Fibroblast of the conjunctiva (primary cell): ENCODE results near the gene LHCGR.
A peak's percentile ranks its signal among the peaks of the same experiment; 100 is the strongest.
"Not testable (repeated sequence)": the region's sequence is repeated elsewhere in the genome, so short reads cannot be mapped to it uniquely, and the experiment has no call there.

Experiments used
- DNase-seq: peaks from one replicate; pipeline ENCODE4 v3.0.0-alpha.2; 2010; ENCODE audit warnings: low read depth

Gene LHCGR

DNA sequence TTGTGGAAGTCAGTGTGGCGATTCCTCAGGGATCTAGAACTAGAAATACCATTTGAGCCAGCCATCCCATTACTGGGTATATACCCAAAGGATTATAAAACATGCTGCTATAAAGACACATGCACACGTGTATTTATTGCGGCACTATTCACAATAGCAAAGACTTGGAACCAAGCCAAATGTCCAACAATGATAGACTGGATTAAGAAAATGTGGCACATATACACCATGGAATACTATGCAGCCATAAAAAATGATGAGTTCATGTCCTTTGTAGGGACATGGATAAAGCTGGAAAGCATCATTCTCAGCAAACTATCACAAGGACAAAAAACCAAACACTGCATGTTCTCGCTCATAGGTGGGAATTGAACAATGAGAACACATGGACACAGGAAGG lies 16.3 kb downstream of the LHCGR start:
- not testable (repeated sequence) for DNase-seq

DNA sequence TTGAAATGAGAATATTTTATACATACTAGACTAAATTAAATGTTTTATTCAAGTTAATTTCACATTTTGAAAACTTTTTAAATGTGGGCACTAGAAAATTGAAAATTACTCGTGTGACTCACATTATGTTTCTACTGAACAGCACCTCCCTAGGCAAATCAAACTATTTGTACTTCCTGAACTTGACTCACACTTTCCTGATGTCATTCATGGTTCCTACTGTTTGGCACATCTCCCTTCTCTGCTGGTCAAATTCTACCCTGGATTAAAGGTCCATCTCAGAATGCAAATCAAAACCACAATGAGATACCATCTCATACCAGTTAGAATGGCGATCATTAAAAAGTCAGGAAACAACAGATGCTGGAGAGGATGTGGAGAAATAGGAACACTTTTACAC lies 16.7 kb downstream of the LHCGR start:
- no peak for DNase-seq

DNA sequence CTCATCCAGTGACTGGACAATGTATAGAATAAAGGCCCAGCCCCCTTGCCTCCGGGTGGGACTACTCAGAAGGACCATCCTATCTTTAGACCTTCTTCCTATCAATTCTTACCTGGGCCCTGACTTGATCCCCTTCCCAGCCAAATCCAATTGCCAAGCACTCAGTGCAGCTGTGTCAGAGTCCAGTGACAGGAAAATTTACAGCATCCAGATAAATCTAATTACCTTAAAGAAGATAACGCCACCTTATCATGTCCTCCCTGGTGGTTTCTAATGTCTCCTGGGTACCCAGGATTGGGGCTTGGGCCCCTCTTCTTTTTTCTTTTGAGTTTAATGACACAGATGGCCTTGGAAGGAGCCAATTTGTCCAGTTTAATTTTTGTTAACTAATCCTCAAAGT lies 19.3 kb downstream of the LHCGR start:
- no peak for DNase-seq

DNA sequence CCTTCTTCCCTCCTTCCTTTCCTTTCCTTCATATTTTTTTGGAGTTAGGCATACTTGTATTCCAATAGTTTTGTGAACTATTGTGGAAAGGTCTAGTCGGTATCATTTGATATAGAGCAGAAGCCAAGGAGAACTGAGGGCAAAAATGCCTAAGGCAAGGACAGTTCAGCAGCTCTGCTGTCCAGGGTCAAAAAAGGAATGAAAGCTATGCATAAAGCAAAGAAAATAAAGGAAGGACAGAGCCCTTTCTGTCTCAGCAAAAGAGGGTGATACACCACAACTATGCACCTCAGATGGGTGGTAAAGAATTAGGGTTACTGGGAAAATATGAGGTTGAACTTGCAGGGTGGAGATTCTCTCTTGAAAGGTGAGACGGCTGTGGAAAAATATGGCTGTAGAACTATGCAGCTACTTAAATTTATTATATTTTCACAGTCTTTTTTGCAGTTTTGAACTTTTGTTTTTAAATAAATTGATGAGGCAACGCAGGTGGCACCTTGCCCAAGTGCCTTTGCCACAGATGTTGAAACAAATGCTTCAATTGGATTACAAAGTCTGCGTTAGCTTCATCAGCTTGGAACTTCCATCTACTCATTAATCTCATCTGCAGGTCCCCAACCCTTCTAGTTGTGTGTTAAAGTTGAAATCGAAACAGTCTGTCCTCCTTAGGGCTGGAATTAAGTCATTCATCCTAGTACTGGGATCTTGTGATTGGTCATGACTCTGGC lies 20.8 kb downstream of the LHCGR start:
- DNase-seq = no peak

DNA sequence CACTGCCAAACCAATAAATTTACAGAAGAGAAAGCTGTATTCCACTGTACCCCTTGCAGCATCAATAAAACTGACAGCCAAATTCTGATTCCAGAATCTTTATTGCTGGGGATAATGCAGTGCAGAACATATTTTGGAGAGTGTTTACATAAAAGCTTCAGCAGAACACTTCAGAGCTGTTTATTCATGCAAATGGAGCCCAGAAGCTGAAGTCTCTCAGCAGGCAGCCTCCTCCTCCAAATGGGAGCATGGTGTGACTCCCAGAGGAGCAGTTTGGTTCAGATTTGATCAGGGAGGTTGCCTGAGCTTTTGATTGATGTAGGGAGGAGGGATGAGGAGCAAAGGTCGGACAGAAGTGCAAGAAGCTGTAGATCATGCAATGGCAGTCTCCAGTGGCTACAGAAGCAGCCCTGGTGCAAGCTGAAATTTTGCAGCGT lies 22.4 kb downstream of the LHCGR start:
- DNase-seq = no peak

DNA sequence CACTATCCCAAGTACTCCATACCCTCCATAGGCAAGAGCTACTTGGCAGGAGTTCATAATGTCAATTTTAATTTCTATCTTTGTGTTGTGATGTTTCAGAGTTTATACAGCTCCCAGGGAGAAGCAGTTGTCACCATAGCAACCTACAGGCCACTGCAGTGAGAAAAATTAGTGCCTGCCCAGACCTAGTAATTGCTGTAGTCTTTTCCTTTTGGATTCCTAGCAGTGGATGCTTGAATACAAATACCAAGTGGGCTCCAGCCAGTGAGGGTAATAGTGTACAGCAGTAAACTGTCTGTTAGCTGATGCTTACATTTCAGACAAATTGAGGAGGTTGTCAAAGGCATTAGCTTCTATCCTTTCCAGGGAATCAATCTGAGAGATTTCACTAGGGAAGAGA lies 26.7 kb downstream of the LHCGR start:
- DNase-seq = no peak

DNA sequence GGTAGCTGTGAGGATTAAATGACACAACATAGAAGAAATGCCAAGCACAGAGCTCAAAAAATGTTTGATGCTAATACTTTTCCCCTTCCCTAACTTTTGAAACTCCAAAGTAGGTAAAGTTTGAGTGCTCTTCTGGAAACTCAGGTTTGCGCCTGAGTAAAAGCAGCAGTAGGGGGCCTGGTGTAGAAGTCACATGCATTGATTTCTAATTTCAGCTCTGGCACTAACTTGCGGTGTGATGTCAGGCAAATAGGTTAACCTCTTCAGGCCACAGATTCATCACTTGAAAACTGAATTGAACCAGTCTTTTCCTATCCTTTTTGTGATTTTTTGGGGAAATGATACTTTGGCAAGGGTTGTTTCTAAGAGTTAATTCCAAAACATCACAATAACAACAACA lies 27.2 kb downstream of the LHCGR start:
- no peak for DNase-seq

DNA sequence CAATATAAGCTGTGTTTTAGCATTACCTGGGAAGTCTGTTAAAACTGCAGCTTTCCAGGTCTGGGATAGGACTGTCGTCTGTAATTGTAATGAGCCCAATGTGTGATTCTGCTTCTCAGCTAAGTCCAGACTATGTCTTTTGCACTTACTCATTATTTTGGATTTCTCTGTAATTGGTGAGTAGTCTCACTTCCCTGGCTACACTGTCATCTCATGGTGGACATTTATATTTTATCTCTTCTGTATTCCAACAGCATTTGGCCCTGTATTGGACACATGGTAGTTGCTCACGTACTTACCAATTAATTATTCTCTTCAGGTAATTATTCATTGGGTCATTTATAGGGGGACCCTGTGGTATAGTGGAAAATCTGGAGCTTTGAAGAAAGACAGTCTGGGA lies 28.0 kb downstream of the LHCGR start:
- no peak for DNase-seq

DNA sequence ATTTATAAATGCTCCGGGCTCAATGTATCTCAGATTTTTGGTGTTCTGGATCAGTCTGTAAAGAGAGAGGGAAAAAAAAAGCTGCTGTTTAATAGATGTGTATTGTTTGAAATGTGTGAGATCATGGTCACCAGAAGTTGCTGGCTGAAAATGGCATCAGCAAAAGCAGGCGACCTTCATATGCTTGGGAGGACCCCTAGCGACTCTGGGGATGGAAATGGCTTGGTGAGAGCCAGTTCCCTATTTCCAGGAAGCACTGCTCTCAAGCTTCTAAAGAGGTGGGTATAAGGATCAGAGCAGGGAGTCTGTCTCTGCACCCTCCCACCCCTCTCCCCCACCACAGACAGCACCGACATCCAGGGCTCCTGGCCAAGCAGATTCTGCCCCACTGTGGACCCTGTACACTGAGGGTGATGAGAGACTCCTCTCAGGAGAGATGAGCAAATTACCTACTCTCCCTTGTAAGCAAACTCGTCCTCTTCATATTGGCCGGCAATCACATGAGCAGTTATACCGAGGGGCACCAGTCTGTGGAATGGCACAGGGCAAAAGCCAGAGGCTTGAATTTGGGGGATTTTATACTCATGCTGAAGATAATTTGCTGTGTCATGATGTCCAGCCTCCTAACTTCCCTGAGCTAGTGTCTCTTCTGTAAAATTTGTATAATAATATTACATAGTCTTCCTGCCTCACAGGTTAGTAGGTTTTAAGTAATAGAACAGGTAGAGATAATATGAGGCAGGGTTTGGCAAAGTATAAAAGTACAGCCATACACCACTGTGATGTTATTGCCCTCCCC lies 29.6 kb downstream of the LHCGR start:
- no peak for DNase-seq

DNA sequence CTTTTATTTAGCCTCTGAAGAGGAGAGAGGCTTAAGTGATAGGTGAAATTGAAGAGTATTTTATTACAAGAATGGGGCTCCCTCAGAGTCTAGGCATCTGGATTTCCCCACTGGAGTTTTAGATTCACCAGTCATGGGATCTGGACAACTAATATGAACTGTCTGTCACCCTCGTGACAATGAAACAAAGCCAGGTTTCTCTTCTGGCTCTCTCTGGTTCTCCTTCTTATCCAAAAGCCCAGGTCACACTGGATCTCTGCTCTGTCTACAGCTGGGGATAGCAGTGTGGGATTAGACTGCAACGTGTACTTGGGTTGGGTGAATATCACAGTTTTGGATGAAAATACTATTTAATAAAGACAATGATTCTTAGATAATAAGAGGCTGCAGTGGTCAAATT lies 31.2 kb downstream of the LHCGR start:
- no peak for DNase-seq

DNA sequence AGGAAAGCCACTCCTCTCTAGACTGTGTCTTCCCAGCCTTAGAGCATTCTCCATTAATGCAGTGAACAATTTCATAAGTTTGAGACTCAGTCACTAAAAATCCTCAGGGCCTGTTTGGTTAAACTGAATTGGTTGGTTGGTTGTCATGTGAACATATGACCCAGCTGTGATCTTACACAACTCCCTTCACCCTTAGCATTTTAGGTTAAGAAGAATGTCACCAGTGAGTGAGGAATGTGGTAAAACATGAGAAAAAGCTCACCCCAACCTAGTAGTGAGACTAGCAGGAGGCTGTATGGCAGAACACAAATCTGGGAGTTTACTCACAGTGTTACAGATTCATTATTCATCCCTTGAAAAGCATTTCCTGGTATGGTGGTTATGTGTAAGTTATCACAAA lies 32.4 kb downstream of the LHCGR start:
- no peak for DNase-seq

DNA sequence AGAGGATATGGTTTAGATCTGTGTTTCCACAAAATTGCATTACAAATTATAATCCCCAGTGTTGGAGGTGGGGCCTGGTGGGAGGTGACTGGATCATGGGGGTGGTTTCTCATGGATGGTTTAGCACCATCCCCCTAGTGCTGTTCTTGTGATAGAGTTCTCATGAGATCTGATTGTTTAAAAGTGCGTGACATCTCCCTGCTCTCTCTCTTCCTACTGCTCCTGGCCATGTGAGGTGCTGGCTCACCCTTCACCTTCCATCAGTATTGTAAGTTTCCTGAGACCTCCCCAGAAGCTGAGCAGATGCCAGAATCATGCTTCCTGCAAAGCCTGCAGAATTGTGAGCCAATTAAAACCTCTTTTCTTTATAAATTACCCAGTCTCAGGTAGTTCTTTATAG lies 33.1 kb downstream of the LHCGR start:
- DNase-seq = no peak

DNA sequence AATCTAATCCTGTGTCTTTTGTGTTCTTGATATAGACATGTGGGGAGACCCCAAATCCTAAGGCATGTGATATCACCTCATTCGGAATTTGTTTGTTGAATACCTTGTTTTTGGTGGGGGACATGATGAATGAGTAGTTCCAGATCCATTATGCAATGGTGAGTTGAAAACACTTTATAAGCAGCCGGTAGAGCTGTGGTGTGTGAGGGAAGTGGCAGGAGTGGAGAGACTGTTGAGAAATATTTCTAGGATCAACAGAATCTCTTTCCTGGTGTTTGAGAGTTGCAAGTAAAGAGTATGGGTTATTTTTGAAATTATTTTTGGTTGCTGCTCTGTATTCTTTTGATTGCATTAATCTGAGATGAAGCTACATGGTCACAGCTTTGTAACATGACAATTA lies 34.4 kb downstream of the LHCGR start:
- no peak for DNase-seq

DNA sequence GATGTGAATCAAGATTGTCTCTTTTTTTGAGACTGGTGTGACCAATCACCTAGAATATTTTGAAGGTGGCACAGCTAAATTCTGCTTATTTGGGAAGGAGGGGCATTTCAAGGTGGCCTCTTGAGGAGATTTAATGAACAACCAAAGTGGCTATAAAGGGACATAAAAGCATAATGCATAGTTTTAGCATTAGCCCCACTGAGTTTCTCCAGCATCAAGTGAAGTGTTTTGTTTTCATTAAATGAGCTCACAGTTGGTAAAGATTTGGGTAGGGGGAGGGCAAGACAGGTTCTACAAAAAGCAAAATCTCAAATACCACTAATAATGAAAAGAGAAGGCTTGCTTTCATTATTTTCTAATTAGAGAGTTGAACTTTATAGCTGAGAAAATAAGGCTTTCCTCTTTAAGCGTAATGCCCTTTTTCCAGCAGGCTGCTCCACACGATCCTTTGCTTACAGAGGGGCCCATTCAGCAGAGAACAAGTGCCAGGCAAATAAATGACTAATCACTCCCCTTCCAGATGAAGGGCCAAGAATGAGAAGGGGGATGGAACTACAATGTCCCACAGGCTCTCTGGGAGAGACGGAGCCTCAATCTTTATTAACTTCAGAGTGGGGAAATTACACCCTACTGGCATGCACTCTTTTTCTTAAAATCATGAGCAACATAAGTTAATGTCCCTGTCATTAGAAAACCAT lies 35.9 kb downstream of the LHCGR start:
- DNase-seq = no peak

DNA sequence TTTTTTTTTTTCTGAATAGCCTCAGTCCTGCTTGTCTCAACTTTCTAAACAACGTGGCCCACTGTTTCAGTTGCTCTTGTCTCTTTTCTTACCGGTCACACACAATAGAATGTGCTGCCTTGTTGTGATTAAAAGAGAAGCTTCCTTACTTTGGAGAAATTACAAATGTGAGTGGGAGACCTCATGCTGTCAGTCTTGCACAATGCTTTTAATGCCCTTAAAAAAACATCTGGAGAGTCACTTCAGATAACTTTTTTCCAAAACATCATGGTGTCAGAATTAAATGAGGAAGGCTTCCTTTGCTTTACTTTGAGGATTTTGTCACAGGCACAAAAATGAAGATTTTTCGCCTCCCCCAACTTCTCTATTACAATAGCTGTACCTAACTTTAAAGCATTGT lies 37.7 kb downstream of the LHCGR start:
- DNase-seq = no peak

DNA sequence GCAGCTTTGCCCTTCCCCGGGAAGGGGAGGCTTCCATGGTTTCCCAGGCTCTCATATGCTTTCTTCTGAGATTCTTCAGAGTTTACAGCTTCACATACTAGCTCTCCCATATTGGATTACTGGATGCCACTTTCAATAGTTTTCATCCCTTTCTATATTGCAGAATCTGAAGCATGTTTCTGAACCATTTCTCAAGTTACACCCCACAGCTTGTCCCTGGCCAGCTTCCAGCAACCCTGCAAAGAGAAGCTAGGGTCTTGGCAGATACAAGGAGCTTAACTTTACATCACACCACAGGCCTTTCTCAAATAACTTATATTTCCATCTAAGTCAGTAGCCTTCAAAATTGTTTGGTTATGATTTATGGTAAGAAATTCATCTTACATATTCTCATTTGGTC lies 39.6 kb downstream of the LHCGR start:
- peak; percentile 81 for DNase-seq

DNA sequence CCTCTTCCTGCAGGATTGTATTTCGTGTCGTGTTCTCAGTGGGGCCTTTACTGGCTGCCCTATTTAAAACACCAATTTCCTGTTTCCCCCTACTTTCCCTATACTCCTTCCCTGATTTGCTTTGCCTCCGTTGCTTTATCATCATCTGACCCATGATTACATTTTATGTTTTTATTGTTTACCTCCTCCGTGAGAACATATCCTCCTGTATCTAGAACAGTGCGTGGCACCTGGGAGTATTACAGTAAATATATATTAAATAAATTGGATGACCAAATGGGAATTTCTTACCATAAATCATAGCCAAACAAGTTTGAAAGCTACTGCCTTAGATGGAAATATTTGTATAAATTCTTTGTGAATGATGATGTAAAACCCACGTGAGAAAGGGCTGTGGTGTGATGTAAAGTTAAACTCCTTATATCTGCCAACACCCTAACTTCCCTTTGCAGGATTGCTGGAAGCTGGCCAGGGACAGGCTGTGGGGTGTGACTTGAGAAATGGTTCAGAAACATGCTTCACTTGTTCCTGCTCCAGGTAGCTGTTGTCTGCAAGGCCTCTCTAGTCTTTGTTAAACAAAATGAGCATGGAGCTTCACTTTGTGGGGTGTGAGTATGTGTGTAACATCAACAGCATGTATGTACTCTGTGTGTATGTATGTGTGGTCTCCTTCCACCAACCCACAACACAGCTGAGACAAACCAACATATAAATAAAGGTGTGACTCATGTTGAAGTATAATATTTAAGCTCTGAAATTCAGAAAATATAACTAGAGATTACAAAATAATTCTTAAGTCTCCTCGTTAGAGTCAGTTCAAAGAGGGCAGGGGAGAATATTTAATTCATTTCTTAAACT lies 40.3 kb downstream of the LHCGR start:
- peak; percentile 56 for DNase-seq

DNA sequence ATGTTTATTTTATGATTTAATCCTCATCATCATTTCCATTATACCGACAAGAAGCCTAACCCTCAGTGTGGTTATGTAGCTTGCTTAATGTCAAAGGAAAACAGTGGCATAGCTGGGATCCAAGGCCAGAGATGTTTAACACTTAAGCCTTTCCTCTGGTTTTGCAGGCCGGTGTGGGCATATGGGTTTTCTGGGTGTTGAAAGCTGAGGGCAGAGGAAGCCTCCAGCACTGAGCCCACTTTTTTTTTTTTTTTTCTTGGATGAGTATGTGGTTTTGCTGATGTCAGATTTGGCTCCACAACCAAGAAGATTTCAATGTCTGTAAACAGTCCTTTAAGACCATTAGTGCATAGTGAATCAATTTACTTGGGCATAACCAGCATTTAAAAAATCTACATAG lies 41.3 kb downstream of the LHCGR start:
- DNase-seq = peak; percentile 37

DNA sequence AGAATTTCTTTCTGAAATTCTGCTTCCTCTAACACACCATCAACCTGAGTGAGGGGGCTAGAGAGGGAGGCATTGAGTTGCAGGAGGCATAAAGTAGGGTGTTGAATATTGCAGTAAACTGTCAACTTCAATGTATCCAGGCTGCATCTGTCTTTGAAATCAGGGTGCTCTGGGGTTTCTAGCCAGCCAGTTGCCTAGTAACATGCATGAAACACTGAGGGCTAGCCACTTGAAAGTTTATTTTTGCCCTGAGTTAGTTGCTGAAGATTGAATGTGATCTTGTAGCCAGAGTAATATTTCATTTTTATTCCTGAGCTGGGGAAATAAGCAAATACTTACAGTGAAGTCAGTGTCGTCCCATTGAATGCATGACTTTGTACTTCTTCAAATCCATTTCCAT lies 41.9 kb downstream of the LHCGR start:
- no peak for DNase-seq

DNA sequence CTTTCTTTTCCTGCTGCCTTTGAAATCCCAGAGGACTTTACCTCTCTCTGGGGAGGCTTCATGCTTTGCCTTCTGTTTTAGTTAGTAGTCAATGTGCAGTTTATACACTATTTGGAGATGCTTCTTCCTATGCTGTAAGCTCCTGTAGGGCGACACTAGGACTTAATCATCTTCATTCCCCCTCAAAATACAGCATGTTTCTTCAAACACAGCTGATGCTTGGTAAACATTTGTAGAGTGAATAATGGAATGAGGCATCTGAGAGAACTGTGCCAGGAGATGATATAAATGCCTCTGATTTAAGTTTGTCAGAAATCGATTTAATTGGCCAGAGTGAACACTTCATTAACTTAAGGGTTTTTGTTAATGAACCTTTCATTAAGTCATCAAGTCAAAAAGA lies 43.4 kb downstream of the LHCGR start:
- DNase-seq = no peak

DNA sequence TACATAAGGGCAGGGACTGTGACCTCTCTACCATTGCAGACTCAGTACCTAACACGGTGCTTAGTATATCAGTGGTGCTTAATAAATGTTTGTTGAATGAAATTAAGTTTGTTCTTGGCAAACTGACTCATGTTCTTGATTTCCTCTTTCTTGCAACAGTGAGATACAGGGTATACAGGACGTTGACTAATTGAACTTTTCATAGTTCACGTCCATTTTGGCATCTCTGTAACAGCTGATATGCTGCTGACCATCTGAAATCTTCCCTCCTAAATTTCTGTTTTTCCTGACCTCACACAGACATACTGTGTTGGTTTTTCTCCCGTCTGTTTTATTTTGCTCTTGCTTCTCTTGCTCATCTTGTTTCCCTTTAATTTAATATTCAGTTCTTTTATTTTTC lies 44.2 kb downstream of the LHCGR start:
- no peak for DNase-seq
